CD4-positive, alpha-beta T cell treated with Interleukin-21 for 1 hour (primary cell): ENCODE results near the gene JAK2.
"Not testable (repeated sequence)": the region's sequence is repeated elsewhere in the genome, so short reads cannot be mapped to it uniquely, and the experiment has no call there.

Experiments
- DNase-seq: peaks from one replicate; pipeline ENCODE4 v3.0.0-alpha.2; 2020

JAK2 gene

DNA sequence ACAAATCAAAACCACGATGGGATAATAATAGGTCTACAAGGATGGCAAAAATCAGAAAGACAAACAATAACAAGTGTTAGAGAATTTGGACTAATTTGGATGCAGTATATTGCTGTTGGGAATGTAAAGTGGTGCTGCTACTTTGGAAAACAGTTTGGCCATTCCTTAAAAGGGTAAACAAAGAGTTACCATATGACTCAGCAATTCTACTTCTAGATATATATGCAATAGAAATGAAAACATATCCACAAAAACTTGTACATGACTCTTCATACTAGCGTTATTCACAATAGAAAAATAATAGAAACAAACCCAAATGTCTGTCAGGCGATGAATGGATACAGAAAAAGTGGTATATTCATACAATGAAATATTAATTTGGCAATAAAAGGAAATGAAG lies 58.3 kb downstream of the JAK2 start:
- no peak for DNase-seq

GRCh38 chr9:5044160-5044559 lies 59.1 kb downstream of the JAK2 start:
- DNase-seq, result no peak

GRCh38 chr9:5052838-5053237 lies 67.8 kb downstream of the JAK2 start:
- DNase-seq, result no peak

DNA sequence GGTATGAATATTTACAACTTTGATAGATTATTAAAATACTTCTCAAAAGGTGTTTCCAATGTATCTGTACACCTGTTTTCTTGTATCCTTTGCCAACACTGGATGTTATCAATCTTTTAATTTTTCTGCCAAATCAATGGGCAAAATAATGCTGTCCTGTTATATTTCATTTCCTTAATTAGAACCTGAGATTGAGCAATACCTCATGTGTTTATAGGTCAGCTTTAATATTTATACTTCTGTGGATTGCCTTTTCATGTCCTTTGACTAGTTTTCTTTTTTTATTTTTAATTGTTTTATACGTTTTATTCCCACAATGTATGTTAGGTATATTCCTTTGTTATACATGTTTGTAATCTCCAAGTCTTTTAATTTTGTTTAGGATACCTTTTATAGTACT lies 77.6 kb downstream of the JAK2 start:
- no peak for DNase-seq

DNA sequence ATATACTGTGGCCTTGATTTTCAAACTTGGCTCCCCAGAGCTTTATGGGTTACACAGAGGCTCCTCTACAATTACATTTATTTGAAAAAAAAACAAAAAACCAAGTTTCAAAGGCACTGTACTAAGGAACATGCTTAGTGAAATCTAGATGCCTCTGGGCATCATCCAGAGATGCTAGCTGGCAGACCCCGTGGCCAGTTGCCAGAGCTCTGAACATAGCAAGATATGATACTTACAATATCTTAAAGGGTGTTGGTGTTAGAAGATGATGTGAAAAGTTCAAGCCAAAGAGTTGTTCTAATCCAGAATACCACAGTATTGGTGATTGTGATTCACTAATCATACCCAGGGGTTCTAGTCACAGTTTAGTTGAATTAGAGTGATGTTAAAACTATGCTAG lies 87.8 kb downstream of the JAK2 start:
- DNase-seq, result no peak

DNA sequence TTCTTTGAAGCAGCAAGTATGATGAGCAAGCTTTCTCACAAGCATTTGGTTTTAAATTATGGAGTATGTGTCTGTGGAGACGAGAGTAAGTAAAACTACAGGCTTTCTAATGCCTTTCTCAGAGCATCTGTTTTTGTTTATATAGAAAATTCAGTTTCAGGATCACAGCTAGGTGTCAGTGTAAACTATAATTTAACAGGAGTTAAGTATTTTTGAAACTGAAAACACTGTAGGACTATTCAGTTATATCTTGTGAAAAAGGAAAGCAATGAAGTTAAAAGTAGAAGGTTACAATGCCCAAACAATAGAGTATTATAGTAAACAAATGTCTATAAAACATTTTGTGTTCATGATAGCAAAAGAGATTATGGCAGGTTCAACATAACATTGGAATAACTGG lies 88.6 kb downstream of the JAK2 start:
- DNase-seq, result no peak

DNA sequence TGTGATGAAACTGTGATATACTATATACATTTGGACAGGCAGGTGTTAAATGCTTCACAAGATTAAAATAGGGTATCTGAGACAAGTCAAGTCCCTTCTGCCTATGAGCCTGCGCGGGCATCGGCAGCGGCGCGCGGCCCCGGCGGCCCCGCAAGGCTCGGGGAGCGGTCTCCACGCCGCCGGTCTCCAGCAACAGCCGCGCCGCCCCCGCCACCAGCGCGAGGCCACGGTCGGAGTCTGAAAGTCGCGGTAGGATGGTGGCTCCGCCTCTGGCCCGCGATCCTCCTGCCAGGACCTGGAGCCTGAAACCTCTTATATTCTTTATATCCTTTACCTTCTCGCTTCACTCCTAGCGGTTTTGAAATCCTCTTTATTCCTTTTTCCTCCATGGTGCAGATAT lies 100.9 kb downstream of the JAK2 start:
- DNase-seq, result no peak

DNA sequence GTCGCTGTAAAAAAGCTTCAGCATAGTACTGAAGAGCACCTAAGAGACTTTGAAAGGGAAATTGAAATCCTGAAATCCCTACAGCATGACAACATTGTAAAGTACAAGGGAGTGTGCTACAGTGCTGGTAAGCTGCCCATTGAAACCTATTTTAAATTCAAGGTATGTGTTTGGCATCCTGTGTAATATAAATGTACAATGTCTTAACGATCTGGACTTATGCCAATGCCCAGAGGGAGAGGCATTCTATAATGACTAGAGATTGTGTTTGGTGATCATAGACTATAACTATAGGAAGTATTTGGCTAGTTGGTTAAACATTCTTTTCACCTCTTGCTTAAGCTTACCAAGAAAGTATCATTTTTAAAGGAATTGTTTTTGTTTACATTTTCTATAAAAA lies 104.7 kb downstream of the JAK2 start:
- DNase-seq, result no peak

DNA sequence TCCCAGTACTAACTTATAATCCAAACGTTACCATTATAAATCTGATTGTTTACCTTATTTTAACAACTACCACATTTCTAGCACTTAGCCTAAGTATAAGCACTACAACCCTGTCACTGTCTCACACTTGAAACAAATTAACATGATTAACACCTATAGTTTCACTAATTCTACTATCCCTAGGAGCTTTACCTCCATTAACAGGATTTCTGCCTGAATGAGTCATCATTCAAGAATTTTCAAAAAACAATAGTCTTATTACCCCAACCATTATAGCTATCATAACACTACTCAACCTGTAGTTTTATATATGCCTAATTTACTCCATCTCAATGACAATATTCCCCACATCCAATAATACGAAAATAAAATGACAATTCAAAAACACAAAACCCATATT lies 110.7 kb downstream of the JAK2 start:
- DNase-seq, result no peak

DNA sequence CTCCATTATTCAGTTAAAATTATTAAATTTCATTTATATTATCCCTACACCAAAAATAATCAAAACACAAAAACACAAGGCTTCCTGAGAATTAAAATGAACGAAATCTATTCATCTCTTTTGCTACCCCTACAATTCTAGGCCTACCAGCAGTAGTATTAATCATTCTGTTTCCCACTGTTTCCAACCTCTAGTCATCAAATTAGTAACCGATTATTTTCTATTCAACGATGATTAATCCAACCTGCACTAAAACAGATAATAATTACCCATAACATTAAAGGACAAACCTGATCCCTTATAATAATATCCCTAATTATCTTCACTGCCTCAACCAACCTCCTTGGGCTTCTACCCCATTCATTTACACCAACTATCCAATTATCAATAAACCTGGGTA lies 114.4 kb downstream of the JAK2 start:
- DNase-seq, result no peak

DNA sequence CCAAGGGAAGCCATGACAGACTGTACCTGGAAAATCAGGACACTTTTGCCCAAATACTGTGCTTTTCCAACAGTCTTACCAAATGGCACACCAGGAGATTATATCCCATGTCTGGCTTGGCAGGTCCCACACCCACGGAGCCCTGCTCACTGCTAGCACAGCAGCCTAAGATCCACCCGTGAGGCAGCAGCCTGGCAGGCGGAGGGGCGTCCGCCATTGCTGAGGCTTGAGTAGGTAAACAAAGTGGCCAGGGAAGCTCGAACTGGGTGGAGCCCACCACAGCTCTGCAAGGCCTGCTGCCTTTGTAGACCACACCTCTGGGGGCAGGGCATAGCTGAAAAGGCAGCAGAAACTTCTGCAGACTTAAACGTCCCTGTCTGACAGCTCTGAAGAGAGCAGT lies 116.1 kb downstream of the JAK2 start:
- not testable (repeated sequence) for DNase-seq

GRCh38 chr9:5106517-5106916 lies 121.4 kb downstream of the JAK2 start:
- DNase-seq, result not testable (repeated sequence)

DNA sequence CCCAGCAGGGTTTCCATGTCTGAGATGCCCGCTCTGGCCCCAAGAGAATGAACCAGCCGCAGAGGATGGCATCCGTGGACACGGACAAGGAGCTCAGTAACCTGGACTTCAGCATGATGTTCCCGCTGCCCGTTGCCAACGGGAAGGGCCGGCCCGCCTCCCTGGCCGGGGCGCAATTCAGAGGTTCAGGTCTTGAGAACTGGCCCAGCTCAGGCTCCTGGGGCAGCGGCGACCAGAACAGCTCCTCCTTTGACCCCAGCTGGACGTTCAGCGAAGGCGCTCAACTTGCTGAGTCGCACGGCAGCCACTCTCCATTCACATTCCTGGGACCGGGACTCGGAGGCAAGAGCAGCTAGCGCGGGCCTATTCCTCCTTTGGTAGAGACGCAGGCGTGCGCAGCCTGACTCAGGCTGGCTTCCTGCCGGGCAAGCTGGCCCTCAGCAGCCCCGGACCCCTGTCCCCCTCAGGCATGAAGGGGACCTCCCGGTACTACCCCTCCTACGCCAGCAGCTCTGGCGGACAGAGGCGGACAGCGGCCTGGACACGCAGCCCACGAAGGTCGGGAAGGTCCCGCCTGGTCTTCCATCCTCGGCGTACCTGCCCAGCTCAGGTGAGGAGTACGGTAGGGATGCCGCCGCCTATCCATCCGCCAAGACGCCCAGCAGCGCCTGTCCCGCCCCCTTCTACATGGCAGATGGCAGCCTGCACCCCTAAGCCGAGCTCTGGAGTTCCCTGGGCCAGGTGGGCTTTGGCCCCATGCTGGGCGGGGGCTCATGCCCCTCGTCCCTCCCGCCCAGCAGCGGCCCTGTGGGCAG lies 126.0 kb downstream of the JAK2 start:
- no peak for DNase-seq

GRCh38 chr9:5111696-5112095 lies 126.6 kb downstream of the JAK2 start:
- no peak for DNase-seq

- no peak for DNase-seq
Observed at GRCh38 chr9:5112109-5112592, 127.1 kb downstream of the JAK2 start.

DNA sequence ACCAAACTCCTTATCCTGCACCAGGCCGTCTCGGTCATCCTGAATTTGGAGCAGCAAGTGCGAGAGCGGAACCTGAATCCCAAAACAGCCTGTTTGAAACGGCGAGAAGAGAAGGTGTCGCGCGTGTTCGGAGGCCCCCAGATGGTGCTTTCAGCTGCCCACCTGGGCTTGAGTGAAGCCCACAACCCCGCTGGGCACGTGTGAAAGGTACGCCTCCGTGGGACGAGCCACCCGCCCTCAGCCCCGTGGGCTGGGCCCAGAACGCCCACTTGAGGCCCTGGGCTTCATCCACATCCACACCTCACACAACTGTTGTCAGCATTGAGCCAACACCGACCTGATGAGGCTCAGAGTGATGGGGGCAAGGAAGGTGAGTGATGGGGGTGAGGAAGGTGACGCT lies 127.6 kb downstream of the JAK2 start:
- DNase-seq, result no peak

DNA sequence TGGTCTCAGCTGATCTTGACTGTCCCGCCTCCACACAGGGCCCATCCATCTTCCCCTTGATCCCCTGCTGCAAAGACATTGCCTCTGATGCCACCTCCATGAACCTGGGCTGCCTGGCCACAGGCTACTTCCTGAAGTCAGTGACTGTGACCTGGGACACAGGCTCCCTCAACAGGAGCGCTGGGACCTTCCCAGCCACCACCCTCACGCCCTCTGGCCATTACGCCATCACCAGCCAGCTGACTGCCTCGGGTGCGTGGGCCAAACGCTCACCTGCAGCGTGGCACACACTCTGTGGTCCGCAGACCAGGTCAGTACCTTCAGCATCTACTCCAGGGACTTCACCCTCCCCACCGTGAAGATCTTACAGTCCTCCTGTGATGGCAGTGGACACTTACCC lies 128.5 kb downstream of the JAK2 start:
- no peak for DNase-seq

- no peak for DNase-seq
Observed at GRCh38 chr9:5113994-5114748, 129.1 kb downstream of the JAK2 start.

GRCh38 chr9:5122116-5122515 lies 137.0 kb downstream of the JAK2 start:
- no peak for DNase-seq

GRCh38 chr9:5122516-5122915 lies 137.4 kb downstream of the JAK2 start:
- no peak for DNase-seq

DNA sequence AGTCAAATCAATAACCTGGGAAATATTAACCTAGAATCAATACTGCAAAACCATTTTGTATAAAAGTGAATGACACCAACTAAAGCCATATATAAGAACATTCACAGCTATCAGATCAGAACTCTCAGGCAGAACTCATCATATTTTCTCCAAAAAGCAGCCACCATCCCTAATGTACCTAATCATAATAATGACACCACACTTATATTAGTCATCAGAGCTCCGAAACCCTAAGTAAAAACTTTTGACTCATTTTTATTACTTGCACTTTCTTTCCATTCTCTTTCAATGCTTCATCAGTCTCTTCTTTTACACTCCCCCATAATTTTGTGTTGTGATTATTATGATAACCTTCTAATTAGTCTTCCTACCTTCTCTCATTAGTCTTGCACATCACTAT lies 155.1 kb downstream of the JAK2 start:
- DNase-seq, result no peak

- no peak for DNase-seq
Observed at GRCh38 chr9:5144217-5144616, 159.1 kb downstream of the JAK2 start.

GRCh38 chr9:5146241-5146640 lies 161.2 kb downstream of the JAK2 start:
- no peak for DNase-seq
